ENCODE results near the gene MCCC1.

MCCC1 gene

GRCh38 chr3:183099026-183099837 is at the start of gene MCCC1:
Gene MCCC1, minus strand, starts transcription at chr3:183099496. Its CDS starts 56 bp downstream, at chr3:183099440.
- peak within 1 kb of the TSS; percentile 92 for H3K4me3 ChIP-seq (ENCODE audit: low read length)
- peak; percentile 98 for DNase-seq (ENCODE audit: low read depth)
- TF ChIP-seq CTCF (conservative IDR thresholded peaks at IDR 0.05; ENCODE audit: low read length) = no peak; the same call in 1 of the 2 replicates

- DNase-seq (ENCODE audit: low read depth) = peak; percentile 81
- no peak overlapping the region for H3K4me3 ChIP-seq (ENCODE audit: low read length)
- TF ChIP-seq CTCF (conservative IDR thresholded peaks at IDR 0.05; ENCODE audit: low read length) = no peak
Measured at GRCh38 chr3:183148056-183148455, 48.8 kb upstream of the MCCC1 start.

- no peak overlapping the region for H3K4me3 ChIP-seq (ENCODE audit: low read length)
- no peak for TF ChIP-seq CTCF (conservative IDR thresholded peaks at IDR 0.05; ENCODE audit: low read length)
- no peak for DNase-seq (ENCODE audit: low read depth)
Measured at GRCh38 chr3:183144363-183144762, 45.1 kb upstream of the MCCC1 start.

- H3K4me3 ChIP-seq (ENCODE audit: low read length) = no peak overlapping the region
- TF ChIP-seq CTCF (conservative IDR thresholded peaks at IDR 0.05; ENCODE audit: low read length) = no peak
- DNase-seq (ENCODE audit: low read depth) = peak; percentile 13
Measured at GRCh38 chr3:183142199-183142598, 42.9 kb upstream of the MCCC1 start.

GRCh38 chr3:183134844-183135243 is 35.5 kb upstream of the MCCC1 start:
- no peak for TF ChIP-seq CTCF (conservative IDR thresholded peaks at IDR 0.05; ENCODE audit: low read length)
- no peak overlapping the region for H3K4me3 ChIP-seq (ENCODE audit: low read length)
- no peak for DNase-seq (ENCODE audit: low read depth)

- DNase-seq (ENCODE audit: low read depth) = no peak
- no peak for TF ChIP-seq CTCF (conservative IDR thresholded peaks at IDR 0.05; ENCODE audit: low read length)
Measured at GRCh38 chr3:183132409-183132808, 33.1 kb upstream of the MCCC1 start.

GRCh38 chr3:183131735-183132134 is 32.4 kb upstream of the MCCC1 start:
- H3K4me3 ChIP-seq (ENCODE audit: low read length) = no peak overlapping the region
- DNase-seq (ENCODE audit: low read depth) = peak; percentile 55
- no peak for TF ChIP-seq CTCF (conservative IDR thresholded peaks at IDR 0.05; ENCODE audit: low read length)

More at GRCh38 chr3:183132409-183132808, 33.1 kb upstream of the MCCC1 start:
- H3K4me3 ChIP-seq (ENCODE audit: low read length) = no peak overlapping the region

Data from AG10803 (cell line).